H1 (cell line): Measurements from ENCODE around the gene HOXB5. TPM values are rescaled to one million over a fixed set of nuclear protein-coding genes. Genes with fewer than 3 reads are reported as not detected.

Experiments
- CTCF ChIA-PET: fragments of 300-600 bp; sonication (Branson Sonifier 250); formaldehyde crosslinking; loops from one replicate; lab custom pipeline; 2021; ENCODE audit not compliant: partially characterized antibody; lab: Charles Lee
- POLR2A ChIA-PET: fragments of 300-600 bp; sonication (Branson Sonifier 250); formaldehyde crosslinking; loops from one replicate; lab custom pipeline; 2021; ENCODE audit warnings: inconsistent platforms; ENCODE audit not compliant: partially characterized antibody; lab: Charles Lee
- DNase-seq, 2 experiments: peaks; one replicate each; pipeline versions ENCODE4 v3.0.0 to v3.0.0-alpha.2; 2010 to 2022; ENCODE audit warnings: low spot score in 2 of 2, low read depth in 1 of 2, mixed read lengths in 1 of 2
- FAIRE-seq: peaks from 2 replicates; lab custom pipeline; 2011; peaks lifted over from hg19 to GRCh38; lab: Jason Lieb, UNC
- H2AFZ ChIP-seq: 2 replicates; pipeline ENCODE4 v1.8.1; 2012; ENCODE audit warnings: low read length, inconsistent platforms
- H2AK5ac ChIP-seq: 2 replicates; pipeline ENCODE4 v1.6.1; 2013; ENCODE audit warnings: low read depth, low read length
- H2BK120ac ChIP-seq: replicated peaks from 2 replicates; pipeline ENCODE3; 2013; ENCODE audit warnings: low read depth, low read length, inconsistent platforms
- H2BK12ac ChIP-seq: 2 replicates; pipeline ENCODE4 v1.6.1; 2013; ENCODE audit warnings: low read depth, low read length
- H2BK15ac ChIP-seq: 2 replicates; pipeline ENCODE4 v1.6.1; 2013; ENCODE audit warnings: low read length
- H2BK20ac ChIP-seq: 2 replicates; pipeline ENCODE4 v1.6.1; 2013; ENCODE audit warnings: low read length
- H2BK5ac ChIP-seq: 2 replicates; pipeline ENCODE4 v1.6.1; 2013; ENCODE audit warnings: low read depth, low read length
- H3K14ac ChIP-seq: 2 replicates; pipeline ENCODE4 v1.6.1; 2013; ENCODE audit warnings: inconsistent platforms; ENCODE audit not compliant: insufficient read length
- H3K18ac ChIP-seq: 2 replicates; pipeline ENCODE4 v1.6.1; 2013; ENCODE audit warnings: low read length; ENCODE audit errors: extremely low read depth
- H3K23ac ChIP-seq: 2 replicates; pipeline ENCODE4 v1.6.1; 2013; ENCODE audit warnings: inconsistent platforms; ENCODE audit not compliant: insufficient read length
- H3K23me2 ChIP-seq: 2 replicates; pipeline ENCODE4 v1.6.1; 2013; ENCODE audit warnings: low read depth, low read length
- H3K27ac ChIP-seq: 2 replicates; pipeline ENCODE4 v1.6.1; 2011; ENCODE audit warnings: low read depth, low read length, inconsistent platforms
- H3K27me3 ChIP-seq, 4 experiments: replicated peaks in 1 of 4; 1 replicate in 1 of 4; 2 replicates in 3 of 4; pipeline versions ENCODE4 v1.6.1 to v1.8.1; 2011 to 2013; ENCODE audit warnings: low read length in 3 of 4, mild to moderate bottlenecking in 3 of 4, inconsistent platforms in 2 of 4, mixed read lengths in 2 of 4, moderate library complexity in 1 of 4; ENCODE audit not compliant: control insufficient read depth in 3 of 4, insufficient read depth in 3 of 4; ENCODE audit errors: extremely low read depth in 1 of 4
- H3K36me3 ChIP-seq, 4 experiments: 2 replicates each; pipeline versions ENCODE4 v1.6.1 to v1.8.1; 2011 to 2013; ENCODE audit warnings: mild to moderate bottlenecking in 4 of 4, low read length in 3 of 4, moderate library complexity in 2 of 4, control low read depth in 1 of 4, inconsistent platforms in 1 of 4; ENCODE audit not compliant: insufficient read depth in 4 of 4, control insufficient read depth in 2 of 4
- H3K4ac ChIP-seq: replicated peaks from 2 replicates; pipeline ENCODE3; 2013; ENCODE audit warnings: low read length, low read depth, mixed read lengths, inconsistent platforms; ENCODE audit not compliant: insufficient read length
- H3K4me1 ChIP-seq, 4 experiments: replicated peaks in 1 of 4; 1 replicate in 1 of 4; 2 replicates in 3 of 4; pipeline versions ENCODE4 v1.6.1 to v1.8.1; 2011 to 2013; ENCODE audit warnings: low read length in 3 of 4, inconsistent platforms in 2 of 4, mixed read lengths in 1 of 4; ENCODE audit not compliant: insufficient read depth in 4 of 4, control insufficient read depth in 3 of 4
- H3K4me2 ChIP-seq, 2 experiments: 2 replicates each; pipeline versions ENCODE4 v1.6.1 to v1.8.1; 2011 to 2013; ENCODE audit warnings: low read depth in 2 of 2, low read length in 2 of 2, control low read depth in 1 of 2, inconsistent platforms in 1 of 2, mild to moderate bottlenecking in 1 of 2; ENCODE audit not compliant: insufficient read depth in 1 of 2
- H3K4me3 ChIP-seq, 4 experiments: fragments of 200-600, 300-600 bp in 1 of 4; sonication (generic), shearing (Covaris generic), sonication (Bioruptor Twin) in 1 of 4; 2 replicates each; pipeline versions ENCODE4 v1.5.1 to v1.8.1; 2011 to 2016; ENCODE audit warnings: low read length in 4 of 4, low read depth in 3 of 4, control low read depth in 2 of 4, inconsistent platforms in 2 of 4, mild to moderate bottlenecking in 2 of 4, mixed read lengths in 1 of 4, moderate library complexity in 1 of 4; ENCODE audit not compliant: insufficient read depth in 2 of 4; ENCODE audit errors: extremely low read depth in 1 of 4
- H3K56ac ChIP-seq: replicated peaks from 2 replicates; pipeline ENCODE3; 2013; ENCODE audit warnings: low read depth, mild to moderate bottlenecking, mixed read lengths, low read length, inconsistent platforms; ENCODE audit not compliant: insufficient read length
- H3K79me1 ChIP-seq: 2 replicates; pipeline ENCODE4 v1.6.1; 2013; ENCODE audit warnings: low read depth, low read length, control low read depth
- H3K79me2 ChIP-seq, 2 experiments: 2 replicates each; pipeline versions ENCODE4 v1.6.1 to v1.8.1; 2012 to 2013; ENCODE audit warnings: low read length in 2 of 2, mild to moderate bottlenecking in 2 of 2, inconsistent platforms in 1 of 2; ENCODE audit not compliant: insufficient read depth in 2 of 2, control insufficient read depth in 1 of 2
- H3K9ac ChIP-seq, 4 experiments: replicated peaks in 1 of 4; 1 replicate in 1 of 4; 2 replicates in 3 of 4; pipeline versions ENCODE4 v1.6.1 to v1.8.1; 2011 to 2013; ENCODE audit warnings: low read depth in 3 of 4, low read length in 3 of 4, control low read depth in 2 of 4, mild to moderate bottlenecking in 2 of 4, moderate library complexity in 2 of 4, inconsistent platforms in 1 of 4; ENCODE audit errors: extremely low read depth in 1 of 4
- H3K9me3 ChIP-seq, 2 experiments: 2 replicates each; pipeline versions ENCODE4 v1.6.1 to v1.8.1; 2012 to 2013; ENCODE audit warnings: mild to moderate bottlenecking in 2 of 2, moderate library complexity in 2 of 2, control low read depth in 1 of 2, inconsistent platforms in 1 of 2, low read depth in 1 of 2, low read length in 1 of 2, mixed read lengths in 1 of 2; ENCODE audit not compliant: insufficient read depth in 2 of 2
- H4K20me1 ChIP-seq, 2 experiments: replicated peaks in 1 of 2; 2 replicates each; pipeline versions ENCODE3 to v1.8.1; 2011 to 2013; ENCODE audit warnings: inconsistent platforms in 2 of 2, low read length in 2 of 2, mild to moderate bottlenecking in 1 of 2; ENCODE audit not compliant: insufficient read depth in 2 of 2, control insufficient read depth in 1 of 2
- H4K5ac ChIP-seq: 2 replicates; pipeline ENCODE4 v1.6.1; 2013; ENCODE audit warnings: low read length, low read depth, mixed read lengths, inconsistent platforms; ENCODE audit not compliant: insufficient read length
- H4K8ac ChIP-seq: 2 replicates; pipeline ENCODE4 v1.8.0; 2013; ENCODE audit warnings: mild to moderate bottlenecking, moderate library complexity, low read length, inconsistent platforms; ENCODE audit not compliant: insufficient read depth; ENCODE audit errors: extremely low read depth
- H4K91ac ChIP-seq: replicated peaks from 2 replicates; pipeline ENCODE3; 2013; ENCODE audit warnings: low read length, mixed read lengths, inconsistent platforms; ENCODE audit not compliant: insufficient read length
- EP300 ChIP-seq, 2 experiments: IDR thresholded peaks; 1 replicate in 1 of 2; 2 replicates in 1 of 2; pipeline ENCODE4 v1.6.1; 2011 to 2012; ENCODE audit warnings: low read depth in 2 of 2, low read length in 2 of 2, mild to moderate bottlenecking in 2 of 2, borderline replicate concordance in 1 of 2, inconsistent platforms in 1 of 2, moderate library complexity in 1 of 2
- EZH2 ChIP-seq: fragments of 200-600 bp; sonication (generic); IDR thresholded peaks from 2 replicates; pipeline ENCODE4 v1.7.1; 2012; ENCODE audit warnings: low read depth, mild to moderate bottlenecking, moderate library complexity, low read length, inconsistent platforms; ENCODE audit not compliant: severe bottlenecking
- HDAC2 ChIP-seq, 2 experiments: fragments of 300-600 bp in 1 of 2; sonication (generic) in 1 of 2; IDR thresholded peaks; 2 replicates each; pipeline ENCODE4 v1.6.1; 2011 to 2012; ENCODE audit warnings: low read depth in 2 of 2, low read length in 2 of 2, mild to moderate bottlenecking in 2 of 2, moderate library complexity in 2 of 2, borderline replicate concordance in 1 of 2, inconsistent platforms in 1 of 2
- JUN ChIP-seq: IDR thresholded peaks from 2 replicates; pipeline ENCODE4 v1.6.1; 2011; ENCODE audit warnings: low read depth, mild to moderate bottlenecking, improper control_type of control experiment, low read length
- JUND ChIP-seq: IDR thresholded peaks from 2 replicates; pipeline ENCODE4 v1.6.1; 2011; ENCODE audit warnings: mild to moderate bottlenecking, improper control_type of control experiment, low read length
- NANOG ChIP-seq: IDR thresholded peaks from 2 replicates; pipeline ENCODE4 v1.6.1; 2011; ENCODE audit warnings: low read length, low read depth, mild to moderate bottlenecking, inconsistent platforms; ENCODE audit not compliant: insufficient read depth, poor library complexity, severe bottlenecking
- RFX5 ChIP-seq: IDR thresholded peaks from 2 replicates; pipeline ENCODE4 v1.6.1; 2011; ENCODE audit warnings: low read depth, low read length, improper control_type of control experiment, borderline replicate concordance
- SIRT6 ChIP-seq: IDR thresholded peaks from one replicate; pipeline ENCODE4 v1.7.1; 2012; ENCODE audit warnings: low read length, inconsistent platforms
- SIX5 ChIP-seq: IDR thresholded peaks from 2 replicates; pipeline ENCODE4 v1.6.1; 2011; ENCODE audit warnings: mild to moderate bottlenecking, low read depth, low read length
- TEAD4 ChIP-seq: IDR thresholded peaks from 2 replicates; pipeline ENCODE4 v1.6.1; 2012; ENCODE audit warnings: low read depth, low read length, inconsistent platforms, mixed read lengths
- WGBS, 2 experiments: shearing (Covaris generic) in 1 of 2; methylation state at CpG; one replicate each; pipeline versions ENCODE4 v1.1.6 to v1.1.7; 2013 to 2015; ENCODE audit warnings: low lambda C conversion rate in 2 of 2, mixed read lengths in 2 of 2, inconsistent platforms in 1 of 2, low coverage in 1 of 2, missing lambda C conversion rate in 1 of 2; ENCODE audit not compliant: insufficient replicate concordance in 2 of 2, insufficient coverage in 1 of 2, insufficient read length in 1 of 2; ENCODE audit errors: extremely low coverage in 1 of 2, missing lambda C conversion rate in 1 of 2; 5-methylcytosine and 5-hydroxymethylcytosine counted together
- polyA plus RNA-seq, 7 experiments: library from polyadenylated mRNA; depleted of rRNA in 3 of 7; stranded (reverse) in 5 of 7; unstranded in 2 of 7; fragments of >200 nt in 5 of 7; fragments of 200-250 nt in 2 of 7; gene quantifications; 1 replicate in 5 of 7; 2 replicates in 1 of 7; 4 replicates in 1 of 7; pipeline versions ENCODE4 v1.2.1 to v1.2.3, GENCODE V29; 2011 to 2013; ENCODE audit warnings: missing spikeins in 2 of 7, mixed read lengths in 2 of 7
- total RNA-seq: library from RNA; stranded (reverse); fragmentation: NEBNext Ultra II Directional; extraction: Animal tissue kit (Norgen Biotek cat#: 25700); gene quantifications from 2 replicates; pipeline ENCODE4 v1.2.1, GENCODE V29; 2021

HOXB5 gene
- total and polyA plus RNA-seq, 2 of the 8 experiments (the other 6 are each of a cell fraction or from before 2014, with no cell fraction given): not detected

DNA sequence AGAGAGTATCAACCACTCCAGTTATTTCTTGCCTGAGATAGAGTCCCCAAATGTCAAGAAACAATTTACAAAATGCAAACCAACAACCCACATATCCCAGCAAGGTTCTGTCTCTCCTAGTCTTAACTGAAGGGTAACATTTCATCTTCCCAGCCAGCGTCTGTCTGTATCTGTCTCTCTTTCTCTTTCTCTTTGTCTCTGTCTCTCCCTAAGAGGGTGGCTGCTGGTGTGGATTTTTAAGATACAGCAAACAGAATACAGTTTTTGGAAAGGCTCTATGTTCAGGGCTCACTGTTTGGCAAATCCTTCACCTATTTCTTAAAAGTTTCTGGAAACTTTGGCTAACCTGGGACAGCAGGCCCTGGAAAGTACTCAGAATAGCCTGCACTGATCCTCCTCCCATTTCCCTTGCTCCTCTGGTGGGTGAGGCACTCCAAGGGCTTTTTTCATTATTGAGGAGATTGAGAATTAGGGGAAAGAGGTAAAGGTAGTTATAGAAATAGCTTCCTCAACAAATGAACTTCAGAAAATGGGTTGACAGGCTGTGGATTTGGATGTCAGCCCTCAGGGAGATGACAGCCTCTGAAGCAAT is 21.7 kb downstream of the HOXB5 start:
- WGBS, 2 experiments: 10% methylated on average over 1 of the region's 1 CpG; no CpG with 5 or more reads in 1 of the 2 experiments
- CTCF ChIA-PET: interaction anchor here (0.9 to 1.0 kb wide), 2 partner anchors 41 to 43 kb away, joined by 3 read pairs; partner anchors contain the start of gene HOXB8
- H3K9me3 ChIP-seq: no peaks in the 10 kb centered on the region
- TF ChIP-seq SIX5 (no peak), SIRT6 (no peak), JUN (no peak), RFX5 (no peak), HDAC2 (IDR thresholded peaks at IDR 0.05; ENCODE audit: borderline replicate concordance in 1 of 2, low read depth in 2 of 2, low read length in 2 of 2) (no peak), EP300 (IDR thresholded peaks at IDR 0.05; ENCODE audit: borderline replicate concordance in 1 of 2, low read depth in 2 of 2, low read length in 2 of 2) (no peak), NANOG (no peak), EZH2 (no peak), TEAD4 (no peak), JUND (no peak)

More for the DNA sequence above, 21.7 kb downstream of the HOXB5 start:
- FAIRE-seq (no peak), DNase-seq (no peak)
- Histone ChIP-seq H3K4me3 (no peak overlapping the region), H3K23me2 (no peaks in the 10 kb centered on the region), H4K20me1 (peaks cover 14 to 41% of the 10 kb centered on the region in 2 experiments), H3K36me3 (no peaks in the 10 kb centered on the region; a peak in 1 of 8 replicates), H2AFZ (no peak overlapping the region), H3K4ac (no peak overlapping the region), H3K56ac (no peak overlapping the region), H3K4me1 (peaks cover 0 to 5% (median 3%) of the 10 kb centered on the region in 4 experiments; a peak in 4 of 7 replicates), H2AK5ac (no peak overlapping the region), H3K23ac (no peak overlapping the region), H3K14ac (no peak overlapping the region), H4K8ac (no peak overlapping the region), H2BK12ac (no peak overlapping the region; the same call in 1 of the 2 replicates), H2BK15ac (no peak overlapping the region), H3K27me3 (peaks cover 99 to 100% (median 100%) of the 10 kb centered on the region in 4 experiments), H3K27ac (no peak overlapping the region), H3K4me2 (no peak overlapping the region), H3K79me2 (no peaks in the 10 kb centered on the region), H3K18ac (no peak overlapping the region), H4K5ac (no peak overlapping the region), H3K79me1 (no peaks in the 10 kb centered on the region), H3K9ac (no peak overlapping the region), H2BK120ac (no peak overlapping the region), H2BK5ac (no peak overlapping the region), H2BK20ac (no peak overlapping the region), H4K91ac (no peak overlapping the region)
- POLR2A ChIA-PET: no interaction called here
